ENCODE data around the gene KRT76.

GRCh38 chr12:52776435-52776834 is 710 bp downstream of the KRT76 start:
- TF ChIP-seq CTCF (IDR thresholded peaks at IDR 0.05) (no peak), POLR2A (IDR thresholded peaks at IDR 0.05) (no peak)

Measured in gastroesophageal sphincter (tissue), 3 donors.